Spleen (tissue), 7 donors: ENCODE measurements around the gene DSE.

ENCODE experiments used
- POLR2A ChIP-seq, 3 donors: fragments of 450-650 bp; IDR thresholded peaks; one replicate each; pipeline ENCODE4 v1.5.1; 2017; ENCODE audit warnings: antibody characterized with exemption in 3 of 3, mild to moderate bottlenecking in 1 of 3
- POLR2AphosphoS5 ChIP-seq, 3 donors: sonication (generic); formaldehyde crosslinking; IDR thresholded peaks; one replicate each; pipeline ENCODE4 v1.5.1; 2017; ENCODE audit warnings: antibody characterized with exemption in 3 of 3
- TF ChIP-seq, protein P1 (sequence below), 11 experiments: fragments of 200-600 bp in 7 of 11; fragments of 450-650 bp in 4 of 11; sonication (generic) in 4 of 11; IDR thresholded peaks in 8 of 11; conservative IDR thresholded peaks in 3 of 11; 1 replicate in 7 of 11; 2 replicates in 4 of 11; pipeline versions ENCODE4 v1.4.0 to v1.8.0; 2016 to 2021; ENCODE audit warnings: antibody characterized with exemption in 11 of 11, inconsistent platforms in 4 of 11, mild to moderate bottlenecking in 1 of 11
- donor health status: DM: no; HTN: no; CAD: no; lungs with moderate emphysema.
- donor health status: DM: no; HTN: no; CAD: no.
- donor health status: DM: no; HTN: no; CAD: no.

DNA sequence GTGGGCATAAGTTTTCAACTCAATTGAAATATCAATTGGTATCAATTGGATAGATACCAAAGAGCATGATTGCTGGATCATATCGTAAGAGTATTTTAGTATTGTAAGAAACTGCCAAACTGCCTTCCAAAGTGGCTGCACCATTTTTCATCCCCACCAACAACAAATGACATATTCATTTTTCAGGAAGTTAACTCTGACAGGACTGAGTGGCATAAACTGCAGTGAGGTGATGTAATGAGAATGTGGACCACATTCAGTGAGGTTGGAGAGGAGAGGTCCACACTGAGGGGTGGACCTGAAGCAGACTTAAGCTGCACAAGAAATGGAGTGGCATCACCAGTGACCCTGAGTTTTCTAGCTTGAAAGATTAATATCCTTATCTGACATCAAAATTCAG, 78.8 kb downstream of the DSE start:
- TF ChIP-seq, protein P1, sequence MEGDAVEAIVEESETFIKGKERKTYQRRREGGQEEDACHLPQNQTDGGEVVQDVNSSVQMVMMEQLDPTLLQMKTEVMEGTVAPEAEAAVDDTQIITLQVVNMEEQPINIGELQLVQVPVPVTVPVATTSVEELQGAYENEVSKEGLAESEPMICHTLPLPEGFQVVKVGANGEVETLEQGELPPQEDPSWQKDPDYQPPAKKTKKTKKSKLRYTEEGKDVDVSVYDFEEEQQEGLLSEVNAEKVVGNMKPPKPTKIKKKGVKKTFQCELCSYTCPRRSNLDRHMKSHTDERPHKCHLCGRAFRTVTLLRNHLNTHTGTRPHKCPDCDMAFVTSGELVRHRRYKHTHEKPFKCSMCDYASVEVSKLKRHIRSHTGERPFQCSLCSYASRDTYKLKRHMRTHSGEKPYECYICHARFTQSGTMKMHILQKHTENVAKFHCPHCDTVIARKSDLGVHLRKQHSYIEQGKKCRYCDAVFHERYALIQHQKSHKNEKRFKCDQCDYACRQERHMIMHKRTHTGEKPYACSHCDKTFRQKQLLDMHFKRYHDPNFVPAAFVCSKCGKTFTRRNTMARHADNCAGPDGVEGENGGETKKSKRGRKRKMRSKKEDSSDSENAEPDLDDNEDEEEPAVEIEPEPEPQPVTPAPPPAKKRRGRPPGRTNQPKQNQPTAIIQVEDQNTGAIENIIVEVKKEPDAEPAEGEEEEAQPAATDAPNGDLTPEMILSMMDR (IDR thresholded peaks at IDR 0.05 in 8 of 11, conservative IDR thresholded peaks at IDR 0.05 in 3 of 11), result no peak
- no peak for TF ChIP-seq POLR2AphosphoS5 (IDR thresholded peaks at IDR 0.05)
- TF ChIP-seq POLR2A (IDR thresholded peaks at IDR 0.05), result no peak
